GM18867 (cell line): Measurements from ENCODE around the gene CPSF3.

Source experiments
- ATAC-seq: cut with Tn5 transposase; IDR thresholded peaks from one replicate; pipeline ENCODE4 v1.9.1; 2021; ENCODE audit warnings: mild to moderate bottlenecking, moderate library complexity; ENCODE audit not compliant: unreplicated experiment

CPSF3 gene

DNA sequence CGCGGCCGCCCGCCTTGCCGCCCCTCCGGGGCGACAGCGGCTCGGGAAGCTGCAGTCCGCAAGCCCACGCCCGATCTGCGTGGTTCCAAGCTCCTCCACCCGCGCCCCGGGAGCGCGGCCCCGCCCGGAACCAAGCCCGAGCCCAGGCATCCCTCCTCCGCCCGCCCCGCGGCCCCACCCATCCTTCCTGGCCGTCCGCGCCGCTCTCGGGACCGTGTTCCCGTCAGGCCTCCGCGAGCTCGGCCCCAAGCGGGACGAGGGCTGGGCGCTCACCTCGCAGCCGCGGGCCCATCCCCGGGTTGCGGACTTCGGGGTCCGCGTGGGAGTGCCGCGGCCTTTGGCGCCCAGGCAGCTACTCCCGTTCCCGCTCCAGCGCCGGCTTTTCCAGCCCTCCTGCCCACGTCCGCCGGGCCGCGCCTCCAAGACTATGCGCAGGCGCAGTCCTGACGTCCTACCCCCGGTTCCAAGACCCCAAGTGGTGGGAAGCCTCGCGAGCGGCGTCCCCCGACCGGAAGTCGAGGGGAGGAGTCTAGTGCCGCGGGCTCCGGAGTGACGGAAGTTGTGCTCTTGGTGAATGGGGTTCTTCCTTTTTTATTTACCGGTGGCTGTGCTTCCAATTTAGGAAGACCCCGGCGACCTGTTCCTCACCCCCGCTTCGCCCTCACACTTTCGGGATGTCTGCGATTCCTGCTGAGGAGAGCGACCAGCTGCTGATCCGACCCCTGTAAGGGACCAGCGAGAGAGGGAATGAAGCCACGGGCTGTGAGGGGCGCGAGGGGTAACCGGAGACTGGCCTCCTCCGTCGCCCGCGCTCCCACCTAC, at the start of gene CPSF3, which contains the start of gene ITGB1BP1:
CPSF3 (plus strand) TSS at position 555 of the 822 bp plus-strand sequence; CDS start at position 675, 120 bp downstream.
ITGB1BP1 (minus strand) TSS at position 429 of the 822 bp plus-strand sequence. CDS start 4,831 bp downstream, outside the sequence.
- peak; percentile 77 for ATAC-seq

DNA sequence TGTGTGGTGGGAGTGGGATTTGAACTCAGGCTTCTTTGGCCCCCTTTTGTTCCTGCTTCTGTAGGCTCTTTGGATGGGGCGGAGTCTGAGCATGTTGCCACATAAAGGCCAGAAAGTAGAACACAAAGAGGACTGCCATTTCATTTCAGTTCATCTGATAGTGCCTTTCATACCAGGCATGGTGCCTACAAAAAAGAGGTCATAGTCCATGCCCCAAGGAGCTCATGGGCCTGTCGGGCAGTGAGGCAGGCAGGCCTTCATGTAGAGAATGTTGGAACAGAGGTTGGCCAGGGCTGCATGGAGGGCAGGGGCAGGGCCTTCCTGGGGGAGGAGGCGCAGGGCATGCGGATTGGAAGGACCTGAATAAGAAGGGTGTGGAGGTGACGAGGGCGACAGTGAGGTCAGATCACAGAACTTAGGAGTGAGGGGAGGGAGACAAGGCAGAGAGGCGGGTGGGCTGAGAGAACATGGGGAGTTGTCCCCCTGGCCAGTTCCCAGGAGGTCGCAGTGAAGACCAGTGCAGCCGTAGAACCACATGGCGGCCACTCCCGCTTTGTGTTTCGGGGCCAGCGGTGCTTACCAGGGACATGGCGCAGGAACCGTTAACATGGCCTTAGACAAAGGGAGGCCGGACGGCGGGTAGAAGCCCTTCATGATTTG, 49.3 kb upstream of the CPSF3 start:
- no peak for ATAC-seq

DNA sequence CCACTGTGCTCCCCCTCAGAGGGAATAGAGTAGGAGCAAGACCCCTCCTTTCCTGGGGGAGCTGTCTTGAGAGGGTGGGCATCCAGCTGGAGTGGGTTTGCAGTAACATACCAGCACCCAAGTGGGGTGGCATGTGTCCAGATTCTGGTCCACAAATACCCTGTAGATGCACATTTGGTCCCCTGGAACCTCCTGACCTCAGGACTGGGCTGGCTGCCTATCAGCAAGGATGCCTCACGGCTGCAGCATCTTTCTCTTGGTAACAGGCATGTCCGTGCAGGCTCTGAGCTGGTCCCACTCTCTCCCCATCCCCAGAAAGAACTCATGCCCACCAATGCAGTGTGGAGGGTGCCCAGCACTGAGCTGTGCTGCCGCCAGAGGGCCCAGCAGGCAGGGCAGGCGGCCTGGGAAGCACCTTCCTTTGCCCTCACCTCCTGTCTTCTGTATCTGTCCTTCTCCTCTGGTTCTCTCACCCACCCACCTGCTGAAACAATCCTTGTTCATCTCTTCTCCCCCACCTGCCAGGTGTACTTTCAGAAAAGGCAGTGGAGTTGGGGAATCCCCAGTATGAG, 47.5 kb upstream of the CPSF3 start:
- ATAC-seq: peak; percentile 43

DNA sequence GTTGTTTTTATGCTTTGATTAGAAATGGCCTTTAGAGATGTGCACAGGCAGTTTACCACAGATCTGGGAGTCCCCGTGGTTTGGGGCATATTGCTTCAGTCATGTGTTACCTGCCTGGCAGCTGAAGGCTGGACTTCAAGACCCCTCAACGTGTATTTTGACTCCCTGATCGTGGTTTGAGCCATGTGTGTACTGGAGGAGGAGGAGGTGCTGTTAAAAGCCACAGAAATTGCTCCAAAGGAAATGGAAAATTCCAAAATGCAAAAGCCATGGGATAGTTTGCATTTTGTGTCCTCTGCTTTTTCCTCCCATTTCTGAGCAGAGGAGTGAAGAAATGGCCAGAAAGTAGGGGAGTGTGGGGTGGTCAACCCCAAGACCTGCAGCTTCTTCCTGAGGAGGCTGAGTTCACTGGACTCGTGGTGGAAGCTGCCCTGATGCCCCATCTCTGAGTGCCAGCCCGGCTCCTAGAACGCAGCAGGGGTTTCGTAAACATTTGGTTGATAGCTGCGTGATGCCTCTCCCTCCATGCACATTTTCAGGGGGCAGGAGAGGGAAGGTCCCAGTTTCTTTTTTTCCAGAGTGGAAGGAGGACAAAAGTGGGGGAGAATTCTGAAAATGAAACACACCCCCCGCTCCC, 45.9 kb upstream of the CPSF3 start:
- no peak for ATAC-seq

DNA sequence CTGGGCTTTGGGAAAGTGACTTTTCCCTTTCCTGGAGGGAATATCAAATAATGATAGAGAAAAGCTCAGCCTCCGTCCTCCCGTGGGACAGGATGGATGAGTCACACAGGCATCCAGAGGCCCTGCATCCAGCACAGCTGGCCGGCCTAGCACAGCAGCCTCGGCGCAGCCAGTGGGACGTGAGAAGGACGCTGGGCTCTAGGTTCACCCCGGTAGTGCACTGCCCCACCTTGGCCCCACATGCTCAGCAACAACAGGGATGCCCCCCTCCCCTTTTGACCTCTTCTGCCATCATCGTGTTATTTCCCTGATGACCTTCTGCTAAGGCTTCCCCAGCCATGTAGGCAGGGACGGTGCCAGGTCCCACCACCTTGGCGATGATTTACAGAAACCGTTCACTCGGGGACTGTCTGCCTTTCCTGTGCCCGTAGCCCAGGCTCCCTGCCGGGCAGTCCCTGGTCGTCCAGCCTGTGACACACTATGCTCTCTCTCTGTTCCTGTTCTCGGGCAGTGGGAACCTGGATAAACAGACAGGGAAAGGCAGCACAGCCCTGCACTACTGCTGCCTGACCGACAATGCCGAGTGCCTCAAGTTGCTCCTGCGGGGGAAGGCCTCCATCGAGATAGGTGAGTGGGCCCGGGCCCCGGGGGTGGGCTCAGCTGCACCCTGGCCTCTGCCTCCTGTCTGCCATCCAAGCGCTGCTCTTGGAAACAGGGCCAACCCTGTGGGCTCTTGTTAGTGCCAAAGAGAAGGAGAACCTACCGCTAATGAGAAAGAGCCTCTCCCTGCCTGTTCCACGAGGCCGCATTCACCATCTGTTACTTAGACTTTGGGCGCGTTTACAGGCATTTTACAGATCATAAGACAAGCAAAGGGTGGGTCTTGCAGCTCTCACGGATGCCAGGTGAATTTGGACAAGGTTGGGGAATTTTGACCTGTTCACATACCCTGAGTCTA, 44.7 kb upstream of the CPSF3 start:
- no peak for ATAC-seq

DNA sequence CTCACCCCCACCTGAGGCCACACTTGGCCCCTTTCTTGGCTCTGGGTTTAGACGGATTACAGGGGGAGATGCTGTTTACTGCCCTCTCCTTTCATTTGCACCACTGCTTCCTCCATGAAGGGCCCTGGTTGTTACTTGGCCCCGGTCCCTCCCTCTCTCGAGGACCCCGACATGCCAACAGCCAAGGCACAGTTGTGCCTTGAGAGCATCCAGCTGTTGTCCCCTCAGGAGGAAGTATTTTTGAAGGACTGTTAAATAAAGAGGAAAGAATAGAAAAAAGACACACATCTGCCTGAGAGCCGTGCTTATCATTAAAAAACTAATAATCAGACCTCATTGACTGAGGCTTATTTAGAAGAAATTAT, 44.1 kb upstream of the CPSF3 start:
- ATAC-seq: no peak

DNA sequence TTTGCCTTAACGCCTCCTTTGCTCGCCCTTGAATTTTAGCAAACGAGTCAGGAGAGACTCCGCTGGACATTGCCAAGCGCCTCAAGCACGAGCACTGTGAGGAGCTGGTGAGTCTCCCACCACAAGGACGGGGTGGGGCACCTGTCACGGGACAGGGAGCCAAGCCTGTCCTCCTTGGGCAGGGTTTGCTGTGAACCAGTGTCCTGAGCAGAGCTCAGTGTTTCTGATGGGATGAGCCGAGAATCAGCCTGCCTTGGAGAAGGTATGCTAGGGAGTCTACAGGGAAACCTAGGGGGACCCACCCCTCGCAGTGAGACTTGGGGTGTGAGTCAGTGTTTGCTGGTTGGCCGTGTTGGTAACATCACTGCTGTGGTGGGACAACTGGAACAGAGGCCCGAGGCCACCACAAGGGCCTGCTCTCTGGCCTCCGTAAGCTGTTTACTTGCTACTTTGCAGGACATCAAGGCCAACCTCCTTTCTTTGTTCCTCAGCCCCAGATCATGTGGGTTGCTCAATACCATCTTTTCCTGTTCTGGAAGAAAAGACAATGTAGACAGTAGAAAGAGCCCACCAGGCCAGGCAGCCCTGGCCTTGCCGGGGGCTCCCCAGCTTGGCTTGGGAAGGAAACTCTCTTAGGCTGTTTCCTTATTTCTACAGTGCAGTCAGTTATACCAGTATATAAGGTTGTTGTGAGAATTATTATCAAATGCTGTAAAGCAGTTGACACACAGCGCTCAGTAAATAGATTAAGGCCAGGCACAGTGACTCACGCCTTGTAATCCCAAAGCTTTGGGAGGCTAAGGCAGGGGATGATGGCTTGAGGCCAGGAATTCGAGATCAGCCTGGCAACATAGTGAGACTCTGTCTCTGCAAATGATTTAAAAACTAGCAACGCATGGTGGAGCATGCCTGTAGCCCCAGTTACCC, 42.5 kb upstream of the CPSF3 start:
- ATAC-seq: no peak

DNA sequence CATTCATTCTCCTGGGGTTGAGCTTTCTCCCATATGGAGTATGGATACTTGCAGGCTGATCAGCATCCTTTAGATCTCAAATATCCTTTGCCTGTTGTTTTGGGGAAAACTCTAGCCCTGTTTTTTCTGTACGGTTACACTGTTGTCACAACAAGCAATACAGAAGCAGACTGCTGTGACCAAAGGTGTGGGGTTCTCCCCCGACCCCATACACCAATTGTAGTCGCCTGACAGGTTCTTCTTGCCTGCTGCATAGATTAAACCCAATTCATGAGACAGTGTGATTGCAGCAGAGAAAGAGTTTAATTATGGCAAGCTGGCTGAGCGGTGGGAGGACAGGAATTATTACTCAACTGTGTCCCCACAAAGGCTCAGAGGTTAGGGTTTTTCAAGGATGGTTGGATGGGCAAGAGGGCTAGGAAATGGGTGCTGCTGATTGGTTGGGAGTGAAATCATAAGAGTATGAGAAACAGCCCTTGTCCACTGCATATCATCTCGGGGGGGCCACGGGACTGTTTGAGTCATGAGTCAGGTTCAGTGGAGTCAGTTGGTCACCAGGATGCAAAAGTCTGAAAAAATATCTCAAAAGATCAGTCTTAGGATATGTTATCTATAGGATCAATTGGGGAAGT, 40.7 kb upstream of the CPSF3 start:
- ATAC-seq: no peak

DNA sequence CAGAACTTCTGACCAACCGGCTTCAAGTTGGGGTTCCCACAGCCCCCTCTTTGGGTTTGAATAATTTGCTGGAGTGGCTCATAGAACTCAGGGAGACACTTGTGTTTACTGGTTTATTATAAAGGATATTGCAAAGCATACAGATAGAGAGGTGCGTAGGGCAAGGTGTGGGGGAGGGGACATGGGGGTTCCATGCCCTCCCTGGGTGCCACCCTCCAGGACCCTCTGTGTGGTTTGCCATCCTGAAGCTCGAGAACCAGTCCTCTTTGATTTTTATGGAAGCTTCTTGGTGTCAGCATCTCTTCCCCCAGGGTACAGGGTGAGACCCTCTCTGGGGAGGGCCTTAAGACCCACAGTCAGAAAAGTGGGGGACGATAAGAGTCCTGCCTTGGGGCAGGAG, 38.9 kb upstream of the CPSF3 start:
- ATAC-seq: no peak

DNA sequence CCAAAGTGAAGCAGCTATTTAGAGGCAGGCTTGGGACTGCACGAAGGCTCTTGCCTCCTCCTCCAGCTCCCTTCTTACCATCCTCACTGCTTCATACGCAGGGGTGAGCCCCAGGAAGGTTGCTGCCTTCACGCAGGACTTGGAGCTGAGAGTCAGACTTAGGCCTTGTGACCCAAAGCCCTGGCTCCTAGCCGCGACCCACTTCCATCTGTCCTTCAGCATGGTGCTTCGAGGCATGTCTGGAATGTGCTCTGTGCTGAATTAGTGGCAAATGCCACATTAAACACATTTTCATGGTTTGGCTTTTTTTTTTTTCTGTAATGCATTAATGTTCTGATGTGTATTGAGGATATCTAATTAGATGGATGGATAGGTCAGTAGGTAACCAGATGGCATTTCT, 37.6 kb upstream of the CPSF3 start:
- ATAC-seq: no peak

DNA sequence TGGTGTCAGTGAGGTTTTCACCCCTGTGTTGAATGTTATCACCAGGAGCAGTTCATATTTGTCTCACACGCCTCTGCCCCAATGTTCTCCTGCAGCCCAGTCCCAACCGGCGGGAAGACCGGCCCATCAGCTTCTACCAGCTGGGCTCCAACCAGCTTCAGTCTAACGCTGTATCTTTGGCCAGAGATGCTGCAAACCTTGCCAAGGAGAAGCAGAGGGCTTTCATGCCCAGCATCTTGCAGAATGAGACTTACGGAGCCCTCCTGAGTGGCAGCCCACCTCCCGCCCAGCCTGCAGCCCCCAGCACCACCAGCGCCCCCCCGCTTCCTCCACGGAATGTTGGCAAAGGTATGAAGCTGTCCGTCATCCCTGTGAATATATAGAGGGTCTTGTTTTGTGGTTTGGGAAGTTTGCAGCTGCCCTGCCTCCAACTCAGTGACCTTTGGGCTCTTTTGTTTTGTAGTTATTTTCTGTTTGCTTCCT, 35.2 kb upstream of the CPSF3 start:
- ATAC-seq: no peak

DNA sequence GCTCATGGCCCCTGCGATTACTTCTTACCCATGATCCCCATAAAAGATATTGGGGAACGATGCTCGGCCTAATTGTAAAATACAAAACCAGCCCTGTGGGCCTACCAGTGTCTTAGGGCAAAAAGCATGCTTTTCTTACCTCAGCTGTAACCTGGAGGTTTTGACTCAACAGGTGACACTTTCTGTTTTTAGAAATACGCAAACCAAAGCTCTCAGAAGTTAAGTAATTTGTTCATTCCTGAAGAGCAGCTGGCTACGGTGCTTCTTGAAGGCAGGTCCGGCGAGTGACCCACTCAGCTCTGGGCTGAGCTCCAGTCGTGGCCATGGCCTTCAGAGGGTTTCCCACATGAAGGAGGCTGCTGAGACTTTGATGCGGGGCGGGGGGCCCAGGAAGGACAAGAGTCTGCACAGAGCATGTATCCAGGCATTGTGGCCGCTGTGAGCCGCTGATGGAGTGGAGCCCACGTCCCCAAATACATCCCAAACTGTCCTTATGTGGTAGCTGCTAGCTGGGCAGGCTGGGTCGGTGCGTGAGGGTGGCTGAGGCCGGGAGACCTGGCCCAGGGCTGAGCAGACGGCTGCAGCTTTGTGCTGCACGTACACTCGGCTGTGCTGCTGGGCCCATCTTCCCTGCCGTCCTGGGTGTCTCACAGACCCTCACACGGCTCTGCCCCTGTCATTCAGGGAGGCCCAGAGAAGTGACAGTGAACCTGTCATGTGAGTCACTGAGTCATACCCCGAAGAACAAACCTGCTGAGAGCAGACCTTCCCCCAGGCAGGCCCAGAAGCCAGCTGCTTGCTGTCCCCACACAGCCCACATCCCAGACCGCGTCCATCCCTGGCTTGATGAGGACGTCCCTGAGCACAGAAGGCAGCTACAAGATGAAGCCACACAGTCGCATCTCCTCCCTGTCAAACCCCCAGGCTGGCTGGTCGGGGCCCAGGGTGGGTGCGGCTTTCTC, 34.2 kb upstream of the CPSF3 start:
- ATAC-seq: no peak

DNA sequence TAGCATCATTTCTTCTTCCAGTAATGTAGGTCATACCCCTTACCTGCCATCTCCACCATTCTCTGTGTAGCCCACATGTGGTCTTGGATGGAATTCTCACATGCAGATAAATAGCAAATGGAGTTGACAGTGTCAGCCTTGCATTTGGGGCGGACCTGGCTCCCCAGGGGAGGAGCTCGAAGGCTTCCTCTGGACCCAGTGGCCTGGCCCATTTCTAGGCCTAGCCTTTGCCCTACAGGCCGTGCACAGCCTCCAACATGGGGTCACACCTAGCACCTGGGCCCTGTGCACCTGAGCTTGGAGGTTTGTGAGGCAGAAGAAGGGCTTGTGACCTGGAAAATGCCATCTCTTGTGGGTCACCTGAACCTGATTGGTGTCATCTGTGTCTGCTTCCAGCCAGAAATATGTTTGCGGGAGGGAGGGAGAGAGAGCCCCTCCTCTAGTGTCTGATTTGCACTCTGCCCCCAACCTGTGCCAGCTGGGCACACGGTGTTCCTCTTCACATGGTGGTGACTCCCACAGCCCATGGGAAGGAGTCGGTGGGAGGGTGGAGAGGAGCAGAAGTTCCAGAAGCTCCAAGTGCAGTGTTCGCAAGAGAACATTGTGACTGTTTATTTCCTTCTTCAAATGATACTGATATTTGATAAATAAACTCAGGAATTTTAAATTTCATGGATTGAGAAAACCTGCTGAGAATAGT, 33.2 kb upstream of the CPSF3 start:
- no peak for ATAC-seq

DNA sequence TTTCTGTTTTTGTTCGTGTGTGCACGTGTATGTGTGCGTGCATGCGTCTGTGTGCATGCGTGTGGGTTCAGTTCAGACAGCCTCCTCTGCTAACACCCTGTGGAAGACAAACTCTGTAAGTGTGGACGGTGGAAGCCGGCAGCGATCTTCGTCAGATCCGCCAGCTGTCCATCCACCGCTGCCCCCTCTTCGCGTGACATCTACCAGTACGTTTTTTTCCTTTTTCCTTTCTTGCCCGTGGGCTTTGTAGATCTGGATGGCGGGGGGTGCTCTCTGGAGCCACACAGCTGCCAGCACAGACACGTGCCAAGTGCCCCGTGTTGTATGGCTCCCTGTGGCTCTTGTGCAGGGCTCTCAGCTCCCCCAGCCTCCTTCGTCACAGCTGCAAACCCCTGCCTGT, 32.5 kb upstream of the CPSF3 start:
- ATAC-seq: no peak

DNA sequence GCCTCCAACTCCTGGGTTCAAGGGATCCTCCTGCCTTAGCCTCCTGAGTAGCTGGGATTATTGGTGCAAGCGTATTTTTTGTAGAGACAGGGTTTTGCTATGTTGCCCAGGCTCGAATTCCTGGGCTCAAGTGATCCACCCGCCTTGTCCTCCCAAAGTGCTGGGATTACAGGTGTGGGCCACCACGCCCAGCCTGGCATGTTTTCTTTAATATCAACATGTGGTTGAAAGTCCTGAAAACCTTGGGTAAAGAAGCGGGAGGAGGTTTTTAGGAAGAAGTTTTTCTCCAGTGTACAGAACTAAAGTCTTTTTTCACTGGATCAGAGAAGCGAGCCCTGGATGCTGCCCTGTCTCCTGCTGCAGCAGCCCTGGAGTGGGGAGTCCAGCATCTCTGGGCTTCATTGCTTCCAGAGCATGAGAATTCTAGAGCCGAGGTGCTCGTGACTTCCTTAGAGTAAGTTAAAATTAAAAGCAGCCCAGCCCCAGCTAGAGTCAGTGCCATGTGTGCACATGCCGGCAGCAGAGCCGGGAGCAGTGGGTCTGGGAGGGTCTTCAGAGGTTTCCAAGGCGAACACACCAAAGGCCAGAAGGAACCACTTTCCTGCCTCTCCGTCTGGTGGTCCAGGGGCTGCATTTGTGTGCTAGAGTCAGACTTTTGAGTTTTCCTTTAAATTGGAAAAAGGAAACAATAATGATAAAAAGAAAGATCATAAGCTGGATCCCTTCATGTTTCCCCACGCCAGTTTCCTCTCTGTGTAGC, 31.3 kb upstream of the CPSF3 start:
- ATAC-seq: no peak
